ENCODE data around the gene FIGN. TPM values are rescaled to one million over a fixed set of nuclear protein-coding genes. Genes with fewer than 3 reads are reported as not detected.

The FIGN gene
- total and polyA plus RNA-seq, 2 donors (not counting 3 experiments of a cell fraction or from before 2014, with no cell fraction given), result 1.8 to 8.1 TPM

- no peaks in the 10 kb centered on the region for H4K20me1 ChIP-seq (replicated peaks; ENCODE audit: control insufficient read depth, extremely low read depth, insufficient read depth, low read length)
- H2AFZ ChIP-seq (ENCODE audit: low read depth, low read length), result peak overlapping the region; percentile 36
- H3K9me3 ChIP-seq (replicated peaks; ENCODE audit: control insufficient read depth, insufficient read depth, low read length), result no peaks in the 10 kb centered on the region
- peak overlapping the region; percentile 67 for H3K4me2 ChIP-seq (ENCODE audit: insufficient read depth, low read length)
- CTCF ChIA-PET, result interaction anchor here (1.4 kb wide), 1 partner anchor 10 kb away, joined by 4 read pairs; no protein-coding TSS in a partner anchor
- peak overlapping the region; percentile 19 for H3K9ac ChIP-seq (replicated peaks; ENCODE audit: extremely low read depth, insufficient read depth, low read length)
- H3K27ac ChIP-seq (ENCODE audit: insufficient read depth, low read depth, low read length), result peak overlapping the region; percentile 50
- no peaks in the 10 kb centered on the region for H3K27me3 ChIP-seq (ENCODE audit: control insufficient read depth in 2 of 2, insufficient read depth in 2 of 2, low read length in 2 of 2)
- FAIRE-seq (peak; percentile 72), DNase-seq (ENCODE audit: low read depth, low spot score) (peak; percentile 70)
- no peaks in the 10 kb centered on the region for H3K9me1 ChIP-seq (replicated peaks; ENCODE audit: control insufficient read depth, extremely low read depth, insufficient read depth, low read length)
- BruUV-seq (replicated peaks), result no TSS peak
- TF ChIP-seq POLR2A (IDR thresholded peaks at IDR 0.05; ENCODE audit: low read depth, low read length) (no peak), MYC (IDR thresholded peaks at IDR 0.05; ENCODE audit: low read depth, low read length) (no peak), GATA2 (IDR thresholded peaks at IDR 0.05; ENCODE audit: insufficient read depth, insufficient read length, low read depth, low read length) (peak; percentile 12), EZH2 (IDR thresholded peaks at IDR 0.05; ENCODE audit: borderline replicate concordance, low read depth, low read length, severe bottlenecking) (no peak), POLR2AphosphoS5 (IDR thresholded peaks at IDR 0.05; ENCODE audit: insufficient read depth, low read depth, low read length) (no peak), MAX (IDR thresholded peaks at IDR 0.05; ENCODE audit: insufficient read depth, insufficient read length) (no peak), FOS (IDR thresholded peaks at IDR 0.05; ENCODE audit: borderline replicate concordance, insufficient read depth, low read length) (peak; percentile 20), CTCF (IDR thresholded peaks at IDR 0.05; ENCODE audit: extremely low read depth in 1 of 2, insufficient read depth in 1 of 2, low read depth in 1 of 2, low read length in 2 of 2) (no peak), JUN (IDR thresholded peaks at IDR 0.05; ENCODE audit: borderline replicate concordance, insufficient read depth, insufficient read length, low read depth) (no peak)
- H3K4me1 ChIP-seq (ENCODE audit: control insufficient read depth, extremely low read depth, insufficient read depth, low read length), result peaks cover 24% of the 10 kb centered on the region
- no peaks in the 10 kb centered on the region for H3K36me3 ChIP-seq (ENCODE audit: control insufficient read depth in 2 of 2, extremely low read depth in 1 of 2, insufficient read depth in 2 of 2, low read length in 2 of 2)
- intact Hi-C loops (cut with micrococcal nuclease) (loop anchor here (2.0 to 5.0 kb wide), 2 partner anchors 14 to 305 kb away; no protein-coding TSS in a partner anchor), dilution Hi-C loops (cut with MboI; ENCODE audit: extremely low pct_ligation_motif_present, low sequenced_read_pairs) (no loop called here)
- POLR2A ChIA-PET, result interaction anchor here (0.6 kb wide), 1 partner anchor 9 kb away, joined by 4 read pairs; no protein-coding TSS in a partner anchor
- peaks cover 2% of the 10 kb centered on the region for H3K79me2 ChIP-seq (ENCODE audit: control insufficient read depth, insufficient read depth, low read length)
- no peak overlapping the region for H3K4me3 ChIP-seq (replicated peaks in 1 of 3; ENCODE audit: insufficient read depth in 1 of 3, low read depth in 1 of 3, low read length in 3 of 3)
These were observed 83.1 kb downstream of the FIGN start for GRCh38 chr2:163652751-163653150.
